Kidney (tissue), 14 donors: ENCODE data around the gene C17orf67. TPM values are rescaled to one million over a fixed set of nuclear protein-coding genes. Genes with fewer than 3 reads are reported as not detected.

Experiments
- DNase-seq, 5 donors: peaks; one replicate each; pipeline ENCODE4 v3.0.0-alpha.2; 2013 to 2020
- FAIRE-seq: peaks from 2 replicates; lab custom pipeline; 2012; peaks lifted over from hg19 to GRCh38; lab: Jason Lieb, UNC
- H3K27ac ChIP-seq, 2 donors: one replicate each; pipeline ENCODE4 v1.7.0; 2013; ENCODE audit warnings: low read depth in 2 of 2, low read length in 2 of 2, inconsistent platforms in 1 of 2
- H3K27me3 ChIP-seq: one replicate; pipeline ENCODE4 v1.7.1; 2013; ENCODE audit warnings: low read length, inconsistent platforms; ENCODE audit not compliant: control insufficient read depth, insufficient read depth
- H3K36me3 ChIP-seq, 3 donors: one replicate each; pipeline versions ENCODE4 v1.7.0 to v1.7.1; 2013; ENCODE audit warnings: low read length in 3 of 3, control low read depth in 1 of 3, inconsistent platforms in 1 of 3; ENCODE audit not compliant: insufficient read depth in 3 of 3, control insufficient read depth in 2 of 3
- H3K4me1 ChIP-seq, 3 donors: one replicate each; pipeline versions ENCODE4 v1.7.0 to v1.7.1; 2013; ENCODE audit warnings: low read length in 3 of 3, inconsistent platforms in 1 of 3, low read depth in 1 of 3; ENCODE audit not compliant: control insufficient read depth in 2 of 3, insufficient read depth in 2 of 3
- H3K4me3 ChIP-seq, 3 donors: one replicate each; pipeline versions ENCODE4 v1.7.0 to v1.8.1; 2013; ENCODE audit warnings: low read length in 3 of 3, control low read depth in 1 of 3, inconsistent platforms in 1 of 3
- H3K9ac ChIP-seq, 3 donors: one replicate each; pipeline versions ENCODE4 v1.7.0 to v1.7.1; 2013; ENCODE audit warnings: low read length in 3 of 3, control low read depth in 1 of 3, inconsistent platforms in 1 of 3
- H3K9me3 ChIP-seq, 3 donors: one replicate each; pipeline versions ENCODE4 v1.7.0 to v1.7.1; 2013; ENCODE audit warnings: low read length in 3 of 3, control low read depth in 1 of 3, inconsistent platforms in 1 of 3; ENCODE audit not compliant: control insufficient read depth in 2 of 3, insufficient read depth in 1 of 3
- intact Hi-C: fragments of 100-400 bp; cut with DNase I; formaldehyde crosslinking; loops from one replicate; pipeline ENCODE4 v1.11.1; 2022
- polyA plus RNA-seq: library from polyadenylated mRNA; stranded (reverse); fragments of 350-450 nt; fragmentation: Illumina TruSeq; extraction: RNeasy Lipid Tissue Mini Kit (QIAGEN cat#74804); gene quantifications from one replicate; pipeline ENCODE4 v1.2.3, GENCODE V29; 2014; ENCODE audit warnings: low read depth, low replicate concordance; ENCODE audit not compliant: insufficient read depth
- total RNA-seq: library from RNA; stranded (reverse); fragmentation: NEBNext Ultra II Directional; extraction: Animal tissue kit (Norgen Biotek cat#: 25700); gene quantifications from one replicate; pipeline ENCODE4 v1.2.1, GENCODE V29; 2021
- TF ChIP-seq, protein P1 (sequence below): IDR thresholded peaks from 3 replicates; pipeline ENCODE4 v1.5.1; 2012; ENCODE audit warnings: mild to moderate bottlenecking, moderate library complexity, borderline replicate concordance; ENCODE audit not compliant: insufficient read depth; ENCODE audit errors: extremely low read depth
- donor health status: control.
- donor health status: control.
- donor health status: control.
- donor health status: control.
- donor health status: control.
- donor health status: DM: yes; HTN: yes; CAD: no.
- donor health status: Normal renal cell carcinoma (clear cell type).

Gene C17orf67
- total and polyA plus RNA-seq, 2 donors from 2014 or later = 0.69 to 2.0 TPM

DNA sequence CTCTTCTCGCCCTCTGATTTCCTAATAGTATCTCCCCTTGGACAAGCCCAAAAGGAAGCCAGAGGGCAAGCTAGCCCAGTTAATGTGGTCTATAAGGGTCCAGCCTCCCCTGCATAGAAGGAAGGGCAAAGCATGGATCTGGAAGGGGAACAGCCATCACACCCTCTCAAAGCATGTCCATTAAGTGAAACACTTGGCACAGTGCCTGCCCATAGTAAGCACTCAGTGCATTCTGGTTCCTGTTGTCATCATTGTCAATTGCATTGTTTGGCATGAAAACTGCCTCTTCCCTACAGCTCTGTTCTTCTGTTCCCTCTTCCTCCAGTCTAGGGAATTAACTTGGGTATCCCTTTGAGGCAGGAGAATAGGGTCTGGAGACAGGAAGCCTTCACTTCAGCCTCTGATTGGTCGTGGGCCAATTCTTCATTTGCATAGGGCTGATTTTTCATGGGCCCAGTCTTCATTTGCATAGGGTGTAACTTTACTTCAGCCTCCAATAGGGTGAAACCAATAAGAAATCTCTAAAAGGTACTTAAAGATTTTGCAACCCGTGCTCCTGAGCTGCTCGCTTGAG, 81.4 kb downstream of the C17orf67 start:
- H3K27ac ChIP-seq = no peak overlapping the region
- no peaks in the 10 kb centered on the region for H3K36me3 ChIP-seq
- peaks cover 0 to 8% (median 2%) of the 10 kb centered on the region in 3 donors for H3K4me1 ChIP-seq
- DNase-seq (no peak), FAIRE-seq (no peak)
- no peaks in the 10 kb centered on the region for H3K27me3 ChIP-seq
- H3K4me3 ChIP-seq = no peak overlapping the region
- intact Hi-C loops = no loop called here
- TF ChIP-seq, protein P1, sequence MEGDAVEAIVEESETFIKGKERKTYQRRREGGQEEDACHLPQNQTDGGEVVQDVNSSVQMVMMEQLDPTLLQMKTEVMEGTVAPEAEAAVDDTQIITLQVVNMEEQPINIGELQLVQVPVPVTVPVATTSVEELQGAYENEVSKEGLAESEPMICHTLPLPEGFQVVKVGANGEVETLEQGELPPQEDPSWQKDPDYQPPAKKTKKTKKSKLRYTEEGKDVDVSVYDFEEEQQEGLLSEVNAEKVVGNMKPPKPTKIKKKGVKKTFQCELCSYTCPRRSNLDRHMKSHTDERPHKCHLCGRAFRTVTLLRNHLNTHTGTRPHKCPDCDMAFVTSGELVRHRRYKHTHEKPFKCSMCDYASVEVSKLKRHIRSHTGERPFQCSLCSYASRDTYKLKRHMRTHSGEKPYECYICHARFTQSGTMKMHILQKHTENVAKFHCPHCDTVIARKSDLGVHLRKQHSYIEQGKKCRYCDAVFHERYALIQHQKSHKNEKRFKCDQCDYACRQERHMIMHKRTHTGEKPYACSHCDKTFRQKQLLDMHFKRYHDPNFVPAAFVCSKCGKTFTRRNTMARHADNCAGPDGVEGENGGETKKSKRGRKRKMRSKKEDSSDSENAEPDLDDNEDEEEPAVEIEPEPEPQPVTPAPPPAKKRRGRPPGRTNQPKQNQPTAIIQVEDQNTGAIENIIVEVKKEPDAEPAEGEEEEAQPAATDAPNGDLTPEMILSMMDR = no peak
- no peaks in the 10 kb centered on the region for H3K9me3 ChIP-seq
- no peak overlapping the region for H3K9ac ChIP-seq

DNA sequence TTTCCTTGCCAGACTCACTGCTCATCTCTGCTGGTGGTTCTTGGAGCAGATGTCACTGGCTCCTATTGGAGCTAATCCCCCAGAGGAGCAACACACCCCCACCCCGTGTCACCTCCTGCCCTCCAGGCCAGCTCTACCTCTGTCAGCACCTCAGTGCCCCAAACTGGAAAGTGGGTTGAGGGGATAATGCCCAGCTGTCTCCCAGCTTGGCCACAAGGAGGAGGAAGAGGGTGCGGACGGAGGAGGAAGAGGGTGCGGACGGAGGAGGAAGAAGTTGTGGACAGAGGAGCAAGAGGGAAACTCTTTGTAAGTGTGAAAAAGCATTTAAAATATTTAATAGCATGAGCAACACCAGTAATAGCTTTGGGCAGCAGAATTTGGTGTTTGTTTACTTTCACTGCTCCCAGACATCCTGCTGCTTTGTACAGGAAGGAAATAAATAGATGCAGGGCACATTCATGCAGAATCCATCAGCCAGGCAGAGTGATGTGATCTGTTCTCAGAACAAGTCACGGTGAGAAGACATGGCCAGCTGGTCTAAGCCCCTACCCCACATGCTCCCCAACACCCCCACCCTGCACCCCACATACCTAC, 82.5 kb downstream of the C17orf67 start:
- TF ChIP-seq, protein P1 = no peak
- Histone ChIP-seq H3K9me3 (no peaks in the 10 kb centered on the region), H3K27ac (no peak overlapping the region), H3K27me3 (no peaks in the 10 kb centered on the region), H3K36me3 (no peaks in the 10 kb centered on the region), H3K4me3 (no peak overlapping the region), H3K9ac (no peak overlapping the region), H3K4me1 (peaks cover 0 to 8% (median 2%) of the 10 kb centered on the region in 3 donors)
- intact Hi-C loops = no loop called here
- FAIRE-seq (no peak), DNase-seq (no peak)

GRCh38 chr17:56744721-56745120, 89.0 kb downstream of the C17orf67 start:
- intact Hi-C loops = no loop called here
- Histone ChIP-seq H3K27ac (no peak overlapping the region), H3K36me3 (no peaks in the 10 kb centered on the region), H3K27me3 (no peaks in the 10 kb centered on the region), H3K9ac (no peak overlapping the region), H3K9me3 (no peaks in the 10 kb centered on the region), H3K4me1 (no peaks in the 10 kb centered on the region), H3K4me3 (no peak overlapping the region)
- DNase-seq (no peak), FAIRE-seq (no peak)
- TF ChIP-seq, protein P1 = no peak
